Cardiac muscle cell (in vitro differentiated cells and primary cell): ENCODE data around the gene CFAP68. TPM values are rescaled to one million over a fixed set of nuclear protein-coding genes. Genes with fewer than 3 reads are reported as not detected.
"Not testable (repeated sequence)": the region's sequence is repeated elsewhere in the genome, so short reads cannot be mapped to it uniquely, and the experiment has no call there.

Experiments
- DNase-seq, 2 donors: peaks; one replicate each; pipeline versions ENCODE4 v3.0.0 to v3.0.0-alpha.2; 2010 to 2017; ENCODE audit warnings: low read depth in 1 of 2, low spot score in 1 of 2
- H3K27ac ChIP-seq: fragments of 200-600 bp; sonication (generic); 2 replicates; pipeline ENCODE4 v1.5.1; 2016
- H3K27me3 ChIP-seq: fragments of 200-600 bp; sonication (generic); 2 replicates; pipeline ENCODE4 v1.6.0; 2016; ENCODE audit warnings: control low read depth
- H3K36me3 ChIP-seq: fragments of 200-600 bp; sonication (generic); 2 replicates; pipeline ENCODE4 v1.5.1; 2016; ENCODE audit warnings: control low read depth
- H3K4me1 ChIP-seq: fragments of 200-600 bp; sonication (generic); 2 replicates; pipeline ENCODE4 v1.8.1; 2017; ENCODE audit warnings: low read depth, mild to moderate bottlenecking, mixed run types
- H3K4me3 ChIP-seq: fragments of 200-600 bp; sonication (generic); 2 replicates; pipeline ENCODE4 v1.5.1; 2016; ENCODE audit warnings: mild to moderate bottlenecking
- H3K9me3 ChIP-seq: fragments of 200-600 bp; sonication (generic); 2 replicates; pipeline ENCODE4 v1.5.1; 2017; ENCODE audit warnings: low read depth, mild to moderate bottlenecking, control low read depth
- polyA plus RNA-seq: library from polyadenylated mRNA; unstranded; fragments of >200 nt; fragmentation: Nextera tagmentation; extraction: Ambion mirVana; gene quantifications from 2 replicates; pipeline ENCODE4 v1.2.1, GENCODE V29; 2016
- total RNA-seq: library from RNA; depleted of rRNA; stranded (reverse); fragments of >200 nt; gene quantifications from 2 replicates; pipeline ENCODE4 v1.2.3, GENCODE V29; 2016
- TF ChIP-seq, protein P1 (sequence below): IDR thresholded peaks from 2 replicates; pipeline ENCODE4 v1.5.1; 2012; ENCODE audit warnings: low read depth, mild to moderate bottlenecking, low read length

The CFAP68 gene
- total and polyA plus RNA-seq, 2 experiments from 2014 or later: 24.5 to 49.6 TPM

- H3K27me3 ChIP-seq: no peaks in the 10 kb centered on the region
- H3K9me3 ChIP-seq: no peaks in the 10 kb centered on the region
- H3K4me3 ChIP-seq: no peak overlapping the region
- peaks cover 24% of the 10 kb centered on the region for H3K4me1 ChIP-seq
- no peak overlapping the region for H3K27ac ChIP-seq
- TF ChIP-seq, protein P1, sequence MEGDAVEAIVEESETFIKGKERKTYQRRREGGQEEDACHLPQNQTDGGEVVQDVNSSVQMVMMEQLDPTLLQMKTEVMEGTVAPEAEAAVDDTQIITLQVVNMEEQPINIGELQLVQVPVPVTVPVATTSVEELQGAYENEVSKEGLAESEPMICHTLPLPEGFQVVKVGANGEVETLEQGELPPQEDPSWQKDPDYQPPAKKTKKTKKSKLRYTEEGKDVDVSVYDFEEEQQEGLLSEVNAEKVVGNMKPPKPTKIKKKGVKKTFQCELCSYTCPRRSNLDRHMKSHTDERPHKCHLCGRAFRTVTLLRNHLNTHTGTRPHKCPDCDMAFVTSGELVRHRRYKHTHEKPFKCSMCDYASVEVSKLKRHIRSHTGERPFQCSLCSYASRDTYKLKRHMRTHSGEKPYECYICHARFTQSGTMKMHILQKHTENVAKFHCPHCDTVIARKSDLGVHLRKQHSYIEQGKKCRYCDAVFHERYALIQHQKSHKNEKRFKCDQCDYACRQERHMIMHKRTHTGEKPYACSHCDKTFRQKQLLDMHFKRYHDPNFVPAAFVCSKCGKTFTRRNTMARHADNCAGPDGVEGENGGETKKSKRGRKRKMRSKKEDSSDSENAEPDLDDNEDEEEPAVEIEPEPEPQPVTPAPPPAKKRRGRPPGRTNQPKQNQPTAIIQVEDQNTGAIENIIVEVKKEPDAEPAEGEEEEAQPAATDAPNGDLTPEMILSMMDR: no peak
- no peak for DNase-seq
- H3K36me3 ChIP-seq: no peaks in the 10 kb centered on the region
Observed at GRCh38 chr11:111932611-111932950, 53.2 kb downstream of the CFAP68 start.

- not testable (repeated sequence) for H3K9me3 ChIP-seq, H3K4me3 ChIP-seq, H3K36me3 ChIP-seq, DNase-seq, H3K27ac ChIP-seq, H3K27me3 ChIP-seq
- peaks cover 30% of the 10 kb centered on the region for H3K4me1 ChIP-seq
Observed at GRCh38 chr11:111933176-111933575, 53.8 kb downstream of the CFAP68 start.

DNA sequence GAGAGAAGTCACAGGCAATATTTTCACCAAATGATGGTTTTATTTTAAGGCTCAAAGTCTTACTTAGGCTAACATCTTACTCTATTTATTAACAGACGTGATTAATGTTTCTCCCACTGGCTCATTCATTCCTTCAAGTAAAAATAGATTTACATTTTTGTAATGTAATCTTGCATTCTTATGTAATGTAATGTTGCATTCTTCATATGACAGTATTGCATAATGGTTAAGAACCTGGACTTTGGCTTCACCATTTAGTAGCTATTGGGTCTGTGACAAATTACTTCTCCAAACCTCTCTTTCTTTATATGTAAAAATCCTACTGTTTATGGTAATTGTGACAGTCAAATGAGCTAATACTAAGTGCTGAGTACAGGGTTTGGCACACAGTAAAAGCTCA, 54.5 kb downstream of the CFAP68 start:
- no peak for DNase-seq
- H3K36me3 ChIP-seq: no peaks in the 10 kb centered on the region
- H3K4me3 ChIP-seq: no peak overlapping the region
- no peak overlapping the region for H3K27ac ChIP-seq
- no peaks in the 10 kb centered on the region for H3K27me3 ChIP-seq
- TF ChIP-seq, protein P1: no peak
- H3K9me3 ChIP-seq: no peaks in the 10 kb centered on the region
- H3K4me1 ChIP-seq: peaks cover 37% of the 10 kb centered on the region

DNA sequence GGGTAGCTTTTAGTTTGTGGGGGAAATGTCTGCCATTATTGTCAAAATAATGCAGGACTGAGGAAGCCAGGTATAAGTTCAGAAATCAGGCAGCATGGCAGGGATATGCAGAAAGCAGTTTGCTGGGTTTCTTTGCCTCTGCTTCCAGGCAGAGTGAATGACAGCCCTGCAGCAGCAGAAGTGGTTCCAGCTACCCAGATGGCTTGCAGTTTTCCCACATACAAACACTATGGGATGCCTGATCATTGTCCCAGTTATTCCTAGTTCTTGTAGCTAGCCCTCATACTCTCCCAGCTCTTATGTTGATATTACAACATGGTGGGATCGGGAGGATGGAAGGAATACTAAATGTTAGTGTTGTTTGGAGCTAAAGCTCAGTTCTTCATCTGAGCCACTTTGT, 55.0 kb downstream of the CFAP68 start:
- Histone ChIP-seq H3K27ac (no peak overlapping the region), H3K27me3 (no peaks in the 10 kb centered on the region), H3K9me3 (no peaks in the 10 kb centered on the region), H3K36me3 (no peaks in the 10 kb centered on the region), H3K4me1 (peaks cover 40% of the 10 kb centered on the region), H3K4me3 (no peak overlapping the region)
- TF ChIP-seq, protein P1: no peak
- no peak for DNase-seq

Other genes starting within 250 kb of the CFAP68 start
- 12.7 and 14.4 TPM in 2 replicates for gene PPP2R1B, start 113.2 kb upstream of the CFAP68 start, total RNA-seq
- gene PPP2R1B, start 113.2 kb upstream of the CFAP68 start, polyA plus RNA-seq: 13.2 and 14.2 TPM in 2 replicates
- 35.3 and 49.9 TPM in 2 replicates for gene ALG9, start 8.0 kb upstream of the CFAP68 start, total RNA-seq
- gene ALG9, start 8.0 kb upstream of the CFAP68 start, polyA plus RNA-seq: 32.8 and 46.1 TPM in 2 replicates
- gene FDXACB1, start 376 bp upstream of the CFAP68 start, total RNA-seq: 2.9 and 3.3 TPM in 2 replicates
- 4.9 and 5.5 TPM in 2 replicates for gene FDXACB1, start 376 bp upstream of the CFAP68 start, polyA plus RNA-seq
- gene CRYAB, start 32.2 kb downstream of the CFAP68 start, total RNA-seq: 15.3 and 48.6 TPM in 2 replicates
- gene CRYAB, start 32.2 kb downstream of the CFAP68 start, polyA plus RNA-seq: 31.3 and 91.8 TPM in 2 replicates
- 0.36 and 0.74 TPM in 2 replicates for gene HSPB2, start 33.2 kb downstream of the CFAP68 start, total RNA-seq
- 6.6 and 9.2 TPM in 2 replicates for gene HSPB2, start 33.2 kb downstream of the CFAP68 start, polyA plus RNA-seq
- gene C11orf52, start 39.4 kb downstream of the CFAP68 start, total RNA-seq: 5.5 and 7.4 TPM in 2 replicates
- 7.6 and 8.5 TPM in 2 replicates for gene C11orf52, start 39.4 kb downstream of the CFAP68 start, polyA plus RNA-seq
- 40.7 and 42.6 TPM in 2 replicates for gene DIXDC1, start 57.8 kb downstream of the CFAP68 start, total RNA-seq
- gene DIXDC1, start 57.8 kb downstream of the CFAP68 start, polyA plus RNA-seq: 26.5 and 35.0 TPM in 2 replicates
- gene DLAT, start 145.9 kb downstream of the CFAP68 start, total RNA-seq: 70.6 and 77.9 TPM in 2 replicates
- 94.7 and 110 TPM in 2 replicates for gene DLAT, start 145.9 kb downstream of the CFAP68 start, polyA plus RNA-seq
- 1.3 and 2.4 TPM in 2 replicates for gene PIH1D2, start 194.5 kb downstream of the CFAP68 start, total RNA-seq
- gene PIH1D2, start 194.5 kb downstream of the CFAP68 start, polyA plus RNA-seq: 0.36 and 5.9 TPM in 2 replicates
- gene NKAPD1, start 194.8 kb downstream of the CFAP68 start, total RNA-seq: 15.0 and 19.6 TPM in 2 replicates
- 12.8 and 16.2 TPM in 2 replicates for gene NKAPD1, start 194.8 kb downstream of the CFAP68 start, polyA plus RNA-seq
- gene TIMM8B, start 207.2 kb downstream of the CFAP68 start, total RNA-seq: 46.7 and 97.1 TPM in 2 replicates
- gene TIMM8B, start 207.2 kb downstream of the CFAP68 start, polyA plus RNA-seq: 149 and 204 TPM in 2 replicates
- 52.1 and 70.7 TPM in 2 replicates for gene SDHD, start 207.3 kb downstream of the CFAP68 start, total RNA-seq
- gene SDHD, start 207.3 kb downstream of the CFAP68 start, polyA plus RNA-seq: 176 and 184 TPM in 2 replicates